ENCODE results near the gene TRIM73.
"Not testable (repeated sequence)": the region's sequence is repeated elsewhere in the genome, so short reads cannot be mapped to it uniquely, and the experiment has no call there.

Gene TRIM73

GRCh38 chr7:75395329-75395728 lies at the start of gene TRIM73:
Gene TRIM73 (plus strand): TSS chr7:75395629. CDS start chr7:75398934, 3,305 bp downstream.
- not testable (repeated sequence) for DNase-seq

GRCh38 chr7:75358671-75359541 lies 36.5 kb upstream of the TRIM73 start:
- not testable (repeated sequence) for DNase-seq

GRCh38 chr7:75359542-75359848 lies 35.9 kb upstream of the TRIM73 start:
- not testable (repeated sequence) for DNase-seq

- DNase-seq, result not testable (repeated sequence)
Observed at GRCh38 chr7:75364079-75364478, 31.4 kb upstream of the TRIM73 start.

GRCh38 chr7:75366643-75367042 lies 28.8 kb upstream of the TRIM73 start:
- not testable (repeated sequence) for DNase-seq

- not testable (repeated sequence) for DNase-seq
Observed at GRCh38 chr7:75367313-75367712, 28.1 kb upstream of the TRIM73 start.

GRCh38 chr7:75374144-75374518 lies 21.3 kb upstream of the TRIM73 start:
- not testable (repeated sequence) for DNase-seq

GRCh38 chr7:75374519-75375317 lies 20.7 kb upstream of the TRIM73 start:
- not testable (repeated sequence) for DNase-seq

DNA sequence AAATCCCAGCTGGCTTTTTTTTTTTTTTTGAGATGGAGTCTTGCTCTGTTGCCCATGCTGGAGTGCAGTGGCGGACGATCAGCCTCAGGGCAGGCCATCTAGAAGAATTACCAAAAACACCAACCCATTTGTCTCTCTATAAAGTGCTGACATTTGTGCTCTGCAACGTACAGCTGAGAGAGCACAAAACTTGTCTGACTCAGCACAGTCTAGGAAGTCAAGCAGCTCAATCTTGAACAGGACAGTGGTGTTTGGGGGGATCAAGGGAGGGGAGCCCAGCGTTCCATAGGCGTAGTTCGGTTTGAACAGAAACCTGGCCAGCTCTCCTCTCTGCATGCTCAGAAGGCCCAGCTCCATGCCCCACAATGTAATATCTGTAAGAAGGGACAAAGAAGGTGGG lies 2.2 kb upstream of the TRIM73 start:
- not testable (repeated sequence) for DNase-seq

- DNase-seq, result not testable (repeated sequence)
Observed at GRCh38 chr7:75397865-75398264, 2.4 kb downstream of the TRIM73 start.

GRCh38 chr7:75398771-75399700 lies 3.6 kb downstream of the TRIM73 start:
- not testable (repeated sequence) for DNase-seq

GRCh38 chr7:75400575-75400974 lies 5.1 kb downstream of the TRIM73 start:
- DNase-seq, result not testable (repeated sequence)

DNA sequence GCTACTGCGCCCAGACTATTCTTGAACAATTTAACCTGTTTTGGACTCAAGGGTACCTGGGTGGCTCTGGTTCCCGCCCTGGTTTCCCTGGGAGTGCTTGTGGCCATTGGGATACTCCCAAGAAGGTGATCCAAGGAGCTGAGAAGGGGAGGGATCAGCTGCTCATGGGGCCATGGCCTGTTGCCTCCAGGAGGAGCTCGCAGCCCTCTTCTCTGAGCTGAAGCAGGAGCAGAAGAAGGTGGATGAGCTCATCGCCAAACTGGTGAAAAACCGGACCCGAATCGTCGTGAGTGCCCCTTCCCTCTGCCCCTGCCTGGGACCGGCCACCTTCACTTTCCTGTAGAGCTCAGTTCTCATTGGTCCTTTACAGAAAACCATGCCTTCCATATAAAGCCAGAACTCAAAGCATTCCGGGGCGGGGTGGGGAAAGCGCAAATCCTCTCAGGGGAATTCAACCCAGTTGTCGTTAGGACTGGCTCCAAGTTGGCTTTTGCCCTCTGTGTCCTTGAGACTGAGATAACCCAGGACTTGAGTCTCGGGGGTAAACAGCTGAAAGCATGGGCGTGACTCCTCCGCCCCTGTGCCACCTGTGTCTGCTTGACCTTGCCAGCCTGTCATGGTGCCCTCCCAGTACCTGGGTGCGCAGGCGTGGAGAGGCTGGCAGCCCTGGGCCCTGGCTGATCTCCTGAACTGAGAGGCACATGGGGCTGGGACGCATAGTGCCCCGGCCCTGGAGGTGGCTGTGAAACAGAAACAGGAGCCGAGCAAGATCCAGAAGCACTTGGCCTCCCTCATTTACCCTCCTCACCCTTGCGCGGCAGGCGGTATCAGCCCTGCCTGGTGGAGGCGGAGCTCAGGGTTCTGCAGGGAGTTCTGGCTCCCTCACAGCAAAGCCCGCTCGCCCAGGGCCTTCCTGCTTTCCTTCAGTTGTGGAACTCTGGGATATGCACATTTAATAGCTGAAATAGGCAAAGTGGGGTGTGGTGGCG lies 8.3 kb downstream of the TRIM73 start:
- not testable (repeated sequence) for DNase-seq

DNA sequence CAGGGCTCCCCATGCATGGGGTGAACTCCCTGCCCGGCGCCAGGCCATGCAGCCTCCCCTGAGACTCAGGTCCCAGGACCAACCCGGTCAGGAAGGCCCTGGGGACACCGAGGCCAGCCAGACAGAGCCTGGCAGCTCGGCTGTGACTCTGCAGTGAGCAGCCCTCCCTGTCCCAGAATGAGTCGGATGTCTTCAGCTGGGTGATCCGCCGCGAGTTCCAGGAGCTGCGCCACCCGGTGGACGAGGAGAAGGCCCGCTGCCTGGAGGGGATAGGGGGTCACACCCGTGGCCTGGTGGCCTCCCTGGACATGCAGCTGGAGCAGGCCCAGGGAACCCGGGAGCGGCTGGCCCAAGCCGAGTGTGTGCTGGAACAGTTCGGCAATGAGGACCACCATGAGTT lies 9.2 kb downstream of the TRIM73 start:
- DNase-seq, result not testable (repeated sequence)

- DNase-seq, result not testable (repeated sequence)
Observed at GRCh38 chr7:75409880-75410822, 14.7 kb downstream of the TRIM73 start.

GRCh38 chr7:75410823-75411173 lies 15.4 kb downstream of the TRIM73 start:
- not testable (repeated sequence) for DNase-seq

DNA sequence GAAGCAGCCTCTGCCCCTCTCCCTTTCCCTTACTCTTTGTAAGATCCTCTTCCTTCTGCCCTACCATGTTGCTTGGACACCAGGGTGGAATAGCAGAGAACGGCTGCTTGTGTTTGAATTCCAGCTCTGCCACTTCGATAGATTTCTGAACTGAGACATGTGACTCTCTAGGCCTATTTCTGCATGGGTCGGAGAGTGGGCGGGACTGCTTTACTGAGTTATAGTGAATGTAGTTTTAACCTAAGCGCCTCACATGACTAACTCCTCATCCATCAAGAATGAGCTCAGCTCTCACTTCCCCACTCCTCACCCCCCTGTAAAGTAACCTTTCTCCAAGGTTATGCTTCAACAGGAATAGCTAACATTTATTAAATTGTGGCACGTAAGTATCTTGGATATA lies 18.8 kb downstream of the TRIM73 start:
- DNase-seq, result not testable (repeated sequence)

DNA sequence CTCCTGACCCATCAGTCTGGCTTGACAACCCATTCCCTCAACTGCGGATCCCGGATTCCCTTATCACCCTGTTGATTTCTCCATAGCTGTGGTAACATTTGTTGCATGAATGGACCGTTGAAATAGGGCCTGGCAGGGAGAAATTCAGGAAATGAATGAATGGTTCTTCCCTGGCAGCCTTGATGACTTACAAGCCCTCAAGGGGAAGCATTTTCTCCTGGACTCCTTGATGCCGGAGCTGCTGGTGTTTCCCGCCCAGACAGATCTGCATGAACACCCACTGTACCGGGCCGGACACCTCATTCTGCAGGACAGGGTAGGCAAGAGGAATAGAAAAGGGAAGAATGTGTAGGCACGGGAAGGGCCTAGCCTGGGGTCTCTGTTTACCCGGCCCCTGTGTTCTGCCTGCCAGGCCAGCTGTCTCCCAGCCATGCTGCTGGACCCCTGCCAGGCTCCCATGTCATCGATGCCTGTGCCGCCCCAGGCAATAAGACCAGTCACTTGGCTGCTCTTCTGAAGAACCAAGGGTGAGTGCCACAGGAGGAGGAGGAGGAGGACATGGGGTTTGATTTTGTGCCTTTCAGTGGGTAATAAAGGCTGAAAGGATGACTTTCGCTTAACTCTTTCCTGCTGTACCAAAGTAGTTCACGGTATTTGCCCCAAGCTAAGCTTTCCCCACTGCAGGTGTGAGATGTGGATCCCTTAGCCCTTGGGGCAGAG lies 19.4 kb downstream of the TRIM73 start:
- DNase-seq, result not testable (repeated sequence)

GRCh38 chr7:75415428-75415817 lies 20.0 kb downstream of the TRIM73 start:
- DNase-seq, result not testable (repeated sequence)

Measured in NCI-H2171 (cell line).